GM12891 (cell line): ENCODE measurements around the gene KCNK16.

ENCODE experiments used
- POLR2A ChIP-seq: IDR thresholded peaks from 2 replicates; pipeline ENCODE4 v1.6.1; 2011; ENCODE audit warnings: low read depth, low read length, control low read depth
- POLR2AphosphoS5 ChIP-seq: IDR thresholded peaks from 2 replicates; pipeline ENCODE4 v1.6.1; 2011; ENCODE audit warnings: low read depth, low read length, control low read depth
- POU2F2 ChIP-seq: IDR thresholded peaks from 2 replicates; pipeline ENCODE4 v1.6.1; 2011; ENCODE audit warnings: low read depth, mild to moderate bottlenecking, control low read depth, low read length, moderate library complexity
- SPI1 ChIP-seq: IDR thresholded peaks from 2 replicates; pipeline ENCODE4 v1.6.1; 2011; ENCODE audit warnings: low read depth, low read length, control low read depth
- TAF1 ChIP-seq: IDR thresholded peaks from 2 replicates; pipeline ENCODE4 v1.6.1; 2011; ENCODE audit warnings: low read depth, low read length, control low read depth

- TF ChIP-seq POLR2AphosphoS5 (no peak), POLR2A (no peak), TAF1 (no peak), SPI1 (no peak), POU2F2 (no peak)
These were observed 17.6 kb downstream of the KCNK16 start for GRCh38 chr6:39304951-39305350.
